ENCODE measurements around the gene LLCFC1. TPM values are rescaled to one million over a fixed set of nuclear protein-coding genes. Genes with fewer than 3 reads are reported as not detected.

Gene LLCFC1
- total RNA-seq, 1 experiment from 2014 or later, result not detected

GRCh38 chr7:142961595-142961972, 22.3 kb downstream of the LLCFC1 start:
- no peak for TF ChIP-seq ZSCAN18 (CRISPR knock-in tag; IDR thresholded peaks at IDR 0.05)
- TF ChIP-seq STAT6 (CRISPR knock-in tag; conservative IDR thresholded peaks at IDR 0.05; ENCODE audit: low read depth), result no peak
- TF ChIP-seq IRF2 (CRISPR knock-in tag; IDR thresholded peaks at IDR 0.05; ENCODE audit: borderline replicate concordance, low read depth), result no peak
- no peak for TF ChIP-seq AFF4 (CRISPR knock-in tag; IDR thresholded peaks at IDR 0.05; ENCODE audit: borderline replicate concordance)
- no peak for TF ChIP-seq TCF7 (CRISPR knock-in tag; IDR thresholded peaks at IDR 0.05; ENCODE audit: low read depth)
- no peak for TF ChIP-seq PRRX2 (CRISPR knock-in tag; IDR thresholded peaks at IDR 0.05)
- TF ChIP-seq ZNF232 (CRISPR knock-in tag; IDR thresholded peaks at IDR 0.05), result no peak
- TF ChIP-seq FOXP4 (CRISPR knock-in tag; IDR thresholded peaks at IDR 0.05), result no peak
- DNase-seq (ENCODE audit: low spot score) (no peak), ATAC-seq (peak; percentile 10; the same call in 1 of the 2 replicates)
- peaks cover 8% of the 10 kb centered on the region for H3K9me3 Mint-ChIP-seq
- H3K4me1 Mint-ChIP-seq, result peaks cover 52% of the 10 kb centered on the region
- H3K4me3 Mint-ChIP-seq, result no peak overlapping the region
- ChIA-PET CTCF (interaction anchor here (0.7 to 2.3 kb wide), 15 partner anchors 9 to 763 kb away, joined by 3 to 20 read pairs (median 4); partner anchors contain the start of gene TRPV6), POLR2A (no interaction called here)
- H3K27me3 Mint-ChIP-seq (ENCODE audit: low read depth), result peaks cover 3% of the 10 kb centered on the region; the same call in 1 of the 2 replicates
- no peak overlapping the region for H3K27ac Mint-ChIP-seq
- peaks cover 2% of the 10 kb centered on the region; the same call in 1 of the 2 replicates for H3K36me3 Mint-ChIP-seq

GRCh38 chr7:142961973-142962926, 23.0 kb downstream of the LLCFC1 start, which contains the start of gene KEL:
KEL (minus strand) TSS chr7:142962363; CDS start chr7:142962206, 157 bp downstream.
- Mint-ChIP-seq H3K4me1 (peaks cover 47% of the 10 kb centered on the region), H3K36me3 (no peaks in the 10 kb centered on the region; the same call in 1 of the 2 replicates), H3K27me3 (ENCODE audit: low read depth) (peaks cover 3% of the 10 kb centered on the region; the same call in 1 of the 2 replicates), H3K4me3 (no peak within 1 kb of the TSS), H3K9me3 (peaks cover 5% of the 10 kb centered on the region; the same call in 1 of the 2 replicates), H3K27ac (no peak within 1 kb of the TSS)
- CTCF ChIA-PET, result interaction anchor here (0.8 to 2.3 kb wide), 5 partner anchors 36 to 253 kb away, joined by 3 to 17 read pairs (median 7); no protein-coding TSS in a partner anchor
- DNase-seq (ENCODE audit: low spot score) (no peak), ATAC-seq (peak; percentile 26)
- POLR2A ChIA-PET, result no interaction called here
- TF ChIP-seq ZNF317 (CRISPR knock-in tag; IDR thresholded peaks at IDR 0.05; ENCODE audit: borderline replicate concordance, low read depth) (no peak), PRRX2 (CRISPR knock-in tag; IDR thresholded peaks at IDR 0.05) (no peak), AFF4 (CRISPR knock-in tag; IDR thresholded peaks at IDR 0.05; ENCODE audit: borderline replicate concordance) (no peak), TEAD4 (CRISPR knock-in tag; IDR thresholded peaks at IDR 0.05) (no peak), ZNF219 (CRISPR knock-in tag; IDR thresholded peaks at IDR 0.05; ENCODE audit: borderline replicate concordance) (no peak), CBFB (CRISPR knock-in tag; IDR thresholded peaks at IDR 0.05; ENCODE audit: low read depth) (no peak), NR3C1 (CRISPR knock-in tag; conservative IDR thresholded peaks at IDR 0.05; ENCODE audit: low read depth) (no peak), MXD4 (CRISPR knock-in tag; IDR thresholded peaks at IDR 0.05; ENCODE audit: borderline replicate concordance) (no peak), ATF1 (CRISPR knock-in tag; IDR thresholded peaks at IDR 0.05) (no peak), ZNF396 (CRISPR knock-in tag; IDR thresholded peaks at IDR 0.05; ENCODE audit: borderline replicate concordance) (no peak)
